ENCODE results near the gene USH1G.

USH1G gene

GRCh38 chr17:74954115-74954514, 31.1 kb upstream of the USH1G start:
- no peak for DNase-seq (ENCODE audit: low read depth)

DNA sequence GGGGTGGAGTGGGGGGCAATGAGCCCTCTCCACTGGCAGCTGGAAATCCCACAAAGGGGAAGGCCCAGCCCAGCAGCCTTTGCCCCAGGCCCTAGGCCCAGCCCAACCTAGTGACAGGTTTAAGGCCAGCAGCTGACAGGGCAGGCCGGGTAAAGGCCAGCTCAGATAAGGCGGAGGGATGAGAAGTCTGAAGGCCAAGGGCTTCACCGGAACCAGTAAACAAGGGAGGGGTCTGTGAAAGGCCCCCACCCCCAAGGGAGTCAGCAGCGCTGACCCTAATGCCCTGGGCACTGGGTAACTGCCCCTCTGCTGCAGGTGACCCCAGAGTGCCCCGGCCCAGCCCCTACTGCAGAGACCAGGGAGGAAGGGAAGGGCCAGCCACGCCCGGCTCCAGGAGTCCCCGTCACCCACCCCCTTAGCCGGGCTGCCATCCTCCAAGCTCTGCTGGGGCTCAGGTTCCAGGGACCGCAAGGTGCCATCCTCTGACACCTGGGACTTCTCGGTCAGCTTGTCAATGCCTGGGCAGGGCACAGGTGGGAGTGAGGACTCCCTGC, 30.2 kb upstream of the USH1G start:
- no peak for DNase-seq (ENCODE audit: low read depth)

- DNase-seq (ENCODE audit: low read depth) = no peak
These were observed 29.5 kb upstream of the USH1G start for GRCh38 chr17:74952431-74953133.

DNA sequence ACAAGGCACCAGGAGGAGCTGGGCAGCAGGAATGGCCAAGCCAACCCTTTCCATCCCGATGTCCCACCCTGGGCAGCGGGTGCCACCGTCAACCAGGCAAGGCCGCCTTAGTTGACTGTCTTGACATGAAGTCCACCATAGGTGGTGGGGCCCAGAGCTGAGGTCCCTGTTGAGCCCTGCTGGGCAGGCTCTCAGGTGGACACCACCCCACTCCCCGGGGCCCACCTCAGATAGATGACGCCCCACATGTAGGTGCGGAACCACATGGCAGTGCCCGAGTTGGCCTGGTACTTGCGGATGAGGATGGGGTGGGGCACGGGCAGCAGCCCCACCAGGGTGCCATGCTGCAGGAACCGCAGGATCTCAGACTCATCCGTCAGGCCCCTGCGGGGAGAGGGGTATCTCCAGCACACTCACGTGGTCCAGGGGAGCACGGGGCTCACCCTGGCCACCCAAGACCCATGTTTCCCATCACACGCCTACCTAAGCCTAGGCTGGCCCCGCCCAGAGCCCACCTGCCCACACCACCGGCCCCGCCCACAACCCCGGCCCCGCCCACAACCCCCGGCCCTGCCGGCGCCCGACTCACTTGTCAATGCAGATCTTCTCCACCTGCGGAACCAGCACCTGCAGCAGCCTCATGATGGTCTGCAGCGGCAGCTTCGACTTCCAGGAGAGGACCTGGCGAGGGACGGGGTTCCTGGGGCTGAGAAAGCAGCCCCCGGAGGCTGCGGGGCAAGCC, 28.8 kb upstream of the USH1G start:
- DNase-seq (ENCODE audit: low read depth) = no peak

GRCh38 chr17:74951065-74951464, 28.0 kb upstream of the USH1G start:
- no peak for DNase-seq (ENCODE audit: low read depth)

- no peak for DNase-seq (ENCODE audit: low read depth)
These were observed 27.2 kb upstream of the USH1G start for GRCh38 chr17:74950207-74950606.

DNA sequence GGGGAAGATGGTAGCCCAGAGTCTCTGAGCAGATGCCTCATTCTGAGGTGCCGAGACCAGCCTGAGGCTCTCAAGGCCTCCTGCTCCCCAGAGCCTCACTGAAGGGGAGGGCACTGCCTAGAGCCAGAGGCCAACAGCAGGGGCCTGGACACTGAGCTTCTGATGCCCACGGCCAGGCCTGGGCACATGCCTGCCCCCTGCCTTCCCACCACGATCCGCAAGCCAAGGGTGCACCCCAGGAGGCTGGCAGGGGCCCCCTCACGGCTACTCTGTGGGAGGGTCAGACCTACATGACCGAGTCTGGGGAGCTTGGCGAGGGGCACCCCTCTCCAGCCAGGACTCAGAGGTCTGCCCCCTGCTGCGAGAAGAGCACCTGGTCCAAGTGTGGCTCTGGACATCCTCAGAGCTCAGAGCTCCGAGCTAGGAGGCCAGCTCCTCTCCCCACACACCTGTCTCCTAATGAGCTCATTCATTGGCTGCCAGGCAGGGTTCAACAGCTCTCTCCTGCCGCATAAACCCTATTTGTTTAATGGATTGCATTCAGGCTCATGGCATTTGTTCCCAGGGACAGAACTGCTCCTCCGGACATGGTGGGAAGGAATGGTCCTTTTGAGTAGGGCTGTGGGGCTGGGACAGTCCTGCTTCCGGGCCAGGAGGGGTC, 26.5 kb upstream of the USH1G start:
- no peak for DNase-seq (ENCODE audit: low read depth)

DNA sequence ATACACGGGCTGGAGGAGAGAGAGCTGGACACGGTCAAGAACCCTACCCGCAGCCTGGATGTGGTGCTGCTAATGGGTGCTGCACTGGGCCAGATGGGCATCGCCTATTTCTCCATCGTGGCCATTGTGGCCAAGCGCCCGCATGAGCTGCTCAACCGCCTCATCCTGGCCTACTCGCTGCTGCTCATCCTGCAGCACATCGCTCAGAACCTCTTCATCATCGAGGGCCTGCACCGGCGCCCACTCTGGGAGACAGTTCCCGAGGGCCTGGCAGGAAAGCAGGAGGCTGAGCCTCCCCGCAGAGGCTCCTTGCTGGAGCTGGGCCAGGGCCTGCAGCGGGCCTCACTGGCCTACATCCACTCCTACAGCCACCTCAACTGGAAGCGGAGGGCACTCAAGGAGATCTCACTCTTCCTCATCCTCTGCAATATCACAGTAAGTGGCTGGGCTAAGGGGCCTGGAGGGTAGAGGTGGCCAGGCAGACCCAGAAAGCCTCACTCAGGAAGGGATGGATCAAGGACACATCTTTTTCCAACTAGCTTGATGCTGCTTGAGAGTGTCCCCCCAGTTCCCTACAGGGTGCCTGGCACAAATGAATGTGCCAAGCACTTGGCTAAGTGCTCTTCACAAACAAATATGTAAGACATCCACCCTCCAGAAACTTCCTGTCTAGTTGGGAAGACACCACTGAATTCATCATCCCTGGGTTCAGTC, 24.1 kb upstream of the USH1G start:
- DNase-seq (ENCODE audit: low read depth) = no peak

GRCh38 chr17:74946641-74947040, 23.6 kb upstream of the USH1G start:
- no peak for DNase-seq (ENCODE audit: low read depth)

- DNase-seq (ENCODE audit: low read depth) = no peak
These were observed 22.5 kb upstream of the USH1G start for GRCh38 chr17:74945543-74945942.

GRCh38 chr17:74943808-74944522, 20.9 kb upstream of the USH1G start:
- no peak for DNase-seq (ENCODE audit: low read depth)

DNA sequence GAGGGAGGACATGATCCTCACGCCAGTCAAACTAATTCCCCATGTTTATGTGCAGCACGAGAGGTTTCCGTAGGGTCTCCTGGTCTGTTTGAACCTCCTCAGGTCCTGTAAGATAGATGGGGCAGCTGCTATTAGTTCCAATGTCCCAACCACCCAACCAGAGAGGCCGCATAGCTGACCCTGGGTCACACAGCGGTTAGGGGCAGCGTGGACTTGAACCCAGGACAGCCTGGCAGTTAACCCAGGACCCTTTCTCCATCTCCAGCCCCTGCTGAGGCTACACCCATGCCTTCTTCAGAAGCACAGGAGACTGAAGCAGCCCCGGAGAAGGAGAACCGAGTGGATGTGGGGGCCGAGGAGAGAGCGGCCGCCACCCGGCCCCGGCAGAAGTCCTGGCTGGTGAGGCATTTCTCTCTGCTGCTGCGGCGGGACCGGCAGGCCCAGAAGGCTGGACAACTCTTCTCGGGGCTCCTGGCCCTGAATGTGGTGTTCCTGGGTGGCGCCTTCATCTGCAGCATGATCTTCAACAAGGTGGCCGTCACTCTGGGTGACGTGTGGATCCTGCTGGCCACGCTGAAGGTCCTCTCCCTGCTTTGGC, 18.2 kb upstream of the USH1G start:
- DNase-seq (ENCODE audit: low read depth) = no peak

DNA sequence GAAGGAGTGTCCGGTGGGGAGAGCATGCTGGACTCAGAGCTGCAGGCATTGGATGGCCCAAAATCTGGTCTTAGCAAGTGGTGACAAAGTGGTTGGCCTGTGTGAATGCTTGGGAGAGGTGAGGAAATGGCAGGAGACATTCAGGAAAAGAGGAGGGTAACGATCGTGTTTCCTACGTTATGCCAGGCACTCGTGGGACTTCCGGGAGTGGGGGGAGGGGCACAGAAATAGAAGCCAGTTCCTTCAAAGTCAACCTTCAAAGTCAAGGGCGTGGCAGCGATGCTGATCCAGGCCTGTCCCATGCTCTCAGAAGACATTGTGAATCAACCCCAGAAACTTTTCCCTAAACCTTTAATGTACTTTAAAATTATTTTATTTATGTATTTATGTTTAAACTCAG, 16.5 kb upstream of the USH1G start:
- DNase-seq (ENCODE audit: low read depth) = no peak

DNA sequence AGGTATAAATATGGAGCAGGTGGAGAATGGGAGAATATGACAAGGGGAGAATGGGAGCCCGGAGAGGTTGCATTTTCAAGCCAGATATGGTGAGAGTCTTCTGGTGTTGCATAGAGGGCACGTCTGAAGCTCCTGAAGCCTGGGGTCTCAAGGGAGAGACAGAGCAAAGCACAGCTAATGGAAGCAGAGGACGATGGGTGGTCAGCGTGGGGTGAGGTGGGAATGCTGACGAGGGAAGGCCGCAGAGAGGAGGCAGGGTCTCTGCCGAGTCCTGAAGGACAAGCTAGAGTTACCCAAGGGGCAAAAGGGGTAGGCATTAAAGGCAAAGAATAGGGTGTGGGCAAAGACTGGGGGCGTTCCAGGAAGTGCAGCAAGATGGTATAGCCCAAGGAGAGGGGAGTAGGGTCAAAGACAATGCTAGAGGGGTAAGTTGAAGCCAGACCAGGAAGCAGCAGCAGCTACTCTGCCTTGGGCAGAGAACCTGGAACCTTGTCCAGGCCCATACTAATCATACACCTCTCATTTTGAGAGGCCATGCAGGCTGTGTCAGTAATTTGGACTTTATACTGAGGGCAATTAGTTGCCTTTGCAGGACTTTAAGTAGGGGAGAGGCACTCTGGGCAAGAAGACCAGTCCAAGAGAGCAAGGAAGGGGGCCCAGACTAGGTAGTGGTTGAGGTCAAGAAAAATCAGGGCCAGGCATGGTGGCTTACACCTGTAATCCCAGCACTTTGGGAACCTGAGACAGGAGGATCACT, 15.3 kb upstream of the USH1G start:
- DNase-seq (ENCODE audit: low read depth) = no peak

GRCh38 chr17:74937064-74938051, 14.3 kb upstream of the USH1G start:
- no peak for DNase-seq (ENCODE audit: low read depth)

- DNase-seq (ENCODE audit: low read depth) = no peak
These were observed 13.4 kb upstream of the USH1G start for GRCh38 chr17:74936470-74936799.

DNA sequence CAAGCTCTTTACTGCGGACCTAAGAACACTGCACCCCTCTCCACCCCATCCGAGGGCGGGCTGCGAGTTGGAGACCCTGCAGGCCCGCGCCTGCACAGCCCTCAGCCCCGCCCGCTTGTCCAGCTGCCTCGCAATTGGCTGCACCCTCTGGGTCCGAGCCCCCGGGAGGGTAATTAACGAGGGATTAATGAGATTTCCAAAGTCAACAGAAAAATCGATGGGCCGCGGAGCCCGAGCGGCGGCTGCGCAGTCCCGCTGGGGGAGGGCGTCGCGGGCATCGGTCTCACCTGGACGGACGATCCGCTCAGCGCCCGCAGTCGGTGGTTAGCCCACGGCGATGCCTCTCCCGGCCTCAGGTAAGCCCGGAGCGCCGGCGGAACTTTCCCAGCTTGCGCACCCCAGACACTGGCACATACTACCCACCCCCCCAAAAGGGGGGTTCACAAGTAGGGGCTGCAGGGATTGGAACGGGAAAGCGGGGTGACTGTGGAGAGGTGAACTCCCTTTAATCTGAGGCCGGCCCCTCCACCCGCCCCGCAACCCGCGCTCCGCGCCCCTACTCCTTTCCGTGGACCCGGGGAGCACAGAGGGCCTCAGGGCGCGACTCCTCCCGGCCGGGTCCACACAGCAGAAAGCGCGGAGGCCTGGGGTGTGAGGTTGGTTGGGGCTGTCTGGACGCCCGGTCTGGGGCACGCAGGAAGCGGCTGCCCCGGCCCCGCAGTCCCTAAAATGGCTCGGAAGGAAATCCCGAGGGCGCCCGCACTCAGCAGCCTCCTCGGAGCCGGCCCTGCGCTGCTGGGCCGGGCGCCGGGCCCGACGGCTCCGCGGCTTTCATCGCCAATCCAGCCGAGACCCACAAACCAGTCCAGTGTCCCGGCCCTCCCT, 12.8 kb upstream of the USH1G start, which contains the start of gene OTOP3:
TSS of gene OTOP3 (plus strand) at position 314 of the 885 bp plus-strand sequence. CDS start at position 338, 24 bp downstream.
- no peak for DNase-seq (ENCODE audit: low read depth)

DNA sequence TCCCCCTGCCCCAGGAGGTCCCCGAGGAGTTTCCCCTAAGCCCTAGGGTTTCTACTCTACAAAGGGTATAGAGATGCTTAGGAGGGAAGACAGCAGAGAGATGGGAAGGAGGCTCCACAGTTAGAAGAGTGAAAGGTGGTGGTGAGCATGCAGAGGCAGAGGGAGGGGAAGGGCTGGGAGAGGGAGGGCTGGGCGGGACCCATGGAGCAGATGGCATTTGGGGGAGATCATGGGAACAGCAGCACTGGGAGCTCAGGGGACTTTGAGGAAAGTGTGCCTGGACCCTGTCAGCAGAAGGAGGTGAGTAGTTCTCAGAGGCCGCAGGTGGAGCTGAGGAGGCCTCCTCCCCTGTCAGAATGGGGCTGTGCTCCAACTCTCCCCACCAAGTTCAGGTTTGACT, 12.0 kb upstream of the USH1G start:
- DNase-seq (ENCODE audit: low read depth) = no peak
